CD4-positive, alpha-beta T cell treated with Interleukin-2 at 100 ng/mL for 4 hours (primary cell): Measurements from ENCODE around the gene SRRT.
A peak's percentile ranks its signal among the peaks of the same experiment; 100 is the strongest.

Experiments used
- DNase-seq: peaks from one replicate; pipeline ENCODE4 v3.0.0-alpha.2; 2020; ENCODE audit warnings: low spot score

SRRT gene, protein sequence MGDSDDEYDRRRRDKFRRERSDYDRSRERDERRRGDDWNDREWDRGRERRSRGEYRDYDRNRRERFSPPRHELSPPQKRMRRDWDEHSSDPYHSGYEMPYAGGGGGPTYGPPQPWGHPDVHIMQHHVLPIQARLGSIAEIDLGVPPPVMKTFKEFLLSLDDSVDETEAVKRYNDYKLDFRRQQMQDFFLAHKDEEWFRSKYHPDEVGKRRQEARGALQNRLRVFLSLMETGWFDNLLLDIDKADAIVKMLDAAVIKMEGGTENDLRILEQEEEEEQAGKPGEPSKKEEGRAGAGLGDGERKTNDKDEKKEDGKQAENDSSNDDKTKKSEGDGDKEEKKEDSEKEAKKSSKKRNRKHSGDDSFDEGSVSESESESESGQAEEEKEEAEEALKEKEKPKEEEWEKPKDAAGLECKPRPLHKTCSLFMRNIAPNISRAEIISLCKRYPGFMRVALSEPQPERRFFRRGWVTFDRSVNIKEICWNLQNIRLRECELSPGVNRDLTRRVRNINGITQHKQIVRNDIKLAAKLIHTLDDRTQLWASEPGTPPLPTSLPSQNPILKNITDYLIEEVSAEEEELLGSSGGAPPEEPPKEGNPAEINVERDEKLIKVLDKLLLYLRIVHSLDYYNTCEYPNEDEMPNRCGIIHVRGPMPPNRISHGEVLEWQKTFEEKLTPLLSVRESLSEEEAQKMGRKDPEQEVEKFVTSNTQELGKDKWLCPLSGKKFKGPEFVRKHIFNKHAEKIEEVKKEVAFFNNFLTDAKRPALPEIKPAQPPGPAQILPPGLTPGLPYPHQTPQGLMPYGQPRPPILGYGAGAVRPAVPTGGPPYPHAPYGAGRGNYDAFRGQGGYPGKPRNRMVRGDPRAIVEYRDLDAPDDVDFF

DNA sequence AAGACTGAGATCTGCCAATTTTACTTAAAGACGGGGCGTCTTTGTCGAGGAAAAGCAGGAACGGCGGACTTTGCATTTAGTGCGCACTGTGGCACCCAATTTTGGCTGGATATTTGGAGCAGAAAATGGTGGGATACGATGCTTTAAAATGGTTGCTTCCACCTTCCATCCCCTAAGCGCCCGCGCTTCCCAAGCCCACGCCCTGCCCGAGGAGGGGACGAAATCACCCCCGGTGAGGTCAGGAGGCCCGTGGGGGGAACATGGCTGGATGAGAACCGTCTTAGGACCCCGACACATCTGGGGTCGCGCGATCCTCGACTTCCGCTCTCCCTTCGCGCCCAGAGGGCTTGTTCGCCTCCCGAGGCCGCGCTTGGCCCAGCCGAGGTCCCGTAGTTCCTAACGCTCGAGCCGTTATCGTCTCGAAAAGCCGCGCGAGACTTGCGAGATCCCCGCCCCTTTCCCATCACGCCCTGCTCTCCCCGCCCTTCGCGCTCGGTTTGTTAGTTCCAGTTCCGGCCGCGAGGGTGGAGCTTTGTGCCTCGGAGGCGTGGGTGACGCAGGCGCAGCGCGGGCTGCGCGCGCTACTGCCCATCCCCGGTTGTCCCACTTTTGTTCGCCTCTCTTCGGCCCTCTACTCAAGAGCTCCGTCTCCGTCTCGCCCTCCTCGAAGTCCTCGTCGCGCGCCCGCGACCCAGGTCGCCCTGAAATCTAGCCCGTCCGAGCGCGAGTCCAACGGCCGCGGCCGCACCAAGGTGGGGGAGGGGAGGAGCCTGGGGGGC lies at the start of gene SRRT:
SRRT (plus strand) TSS at position 527 of the 779 bp plus-strand sequence. CDS start 488 bp downstream, outside the sequence.
- DNase-seq: peak; percentile 99

DNA sequence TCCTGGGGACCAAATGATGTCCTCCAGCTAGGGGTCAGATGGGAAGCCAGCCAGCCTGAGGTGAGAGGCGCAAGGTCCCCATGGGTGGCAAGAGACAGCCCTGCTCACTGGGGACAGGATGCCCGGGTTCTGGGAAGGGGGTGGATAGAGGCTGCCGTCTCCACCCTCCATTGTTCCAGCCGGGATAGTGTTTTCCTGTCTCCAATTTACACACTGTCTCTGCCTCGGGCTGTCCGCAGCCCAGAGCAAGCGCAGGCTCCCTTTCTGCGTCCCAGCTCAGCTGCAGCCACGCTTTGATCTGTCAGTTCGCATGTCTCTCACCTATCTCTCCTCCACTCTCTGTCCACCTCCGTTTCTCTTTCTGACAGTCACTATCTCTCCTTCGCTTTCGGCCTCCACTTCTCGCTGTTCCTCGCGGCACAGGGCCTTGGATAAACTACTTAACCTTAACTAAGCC lies 49.7 kb upstream of the SRRT start:
- DNase-seq: no peak

DNA sequence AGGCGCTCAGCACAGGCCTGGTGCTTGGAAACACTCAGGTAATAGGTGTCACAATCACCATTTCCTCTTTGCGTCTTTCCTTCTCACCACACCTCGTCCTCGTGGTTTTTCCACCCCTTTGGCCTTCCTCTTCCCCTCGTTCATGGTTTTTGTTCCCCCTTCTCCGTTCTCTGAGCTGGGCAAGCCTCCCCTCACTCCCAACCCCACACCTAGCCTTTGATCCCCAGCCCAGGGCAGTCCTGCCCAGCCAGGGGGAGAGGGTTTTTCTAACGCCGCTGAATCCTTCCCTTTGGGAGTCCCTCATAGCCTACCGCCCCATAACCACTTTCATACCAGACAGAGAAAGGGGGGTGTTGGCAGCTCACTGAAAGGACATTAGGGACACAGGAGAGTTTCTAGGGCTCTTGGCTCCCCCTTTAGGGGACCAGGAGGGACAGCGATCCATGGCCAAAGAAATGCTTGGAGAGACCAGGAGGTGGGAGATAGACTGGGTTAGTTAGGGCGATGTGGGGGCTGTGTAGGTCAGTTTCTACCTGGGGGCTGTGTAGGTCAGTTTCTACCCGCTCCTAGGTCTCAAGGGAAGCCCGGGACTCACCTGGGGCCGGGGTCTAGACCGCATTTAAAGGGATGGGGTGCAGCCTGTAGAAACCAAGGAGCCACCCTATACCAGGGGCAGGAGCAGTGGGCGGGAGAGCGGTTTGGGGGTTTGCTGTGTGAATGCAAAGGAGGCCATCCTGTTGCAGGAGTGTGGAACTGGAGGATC lies 49.0 kb upstream of the SRRT start:
- no peak for DNase-seq

GRCh38 chr7:100826514-100827329 lies 48.2 kb upstream of the SRRT start:
- no peak for DNase-seq

- DNase-seq: no peak
Observed at GRCh38 chr7:100827330-100828226, 47.3 kb upstream of the SRRT start, which contains the start of gene EPHB4. Gene EPHB4, minus strand, starts transcription at chr7:100827523. Its CDS starts 493 bp downstream, at chr7:100827030.

- DNase-seq: no peak
Observed at GRCh38 chr7:100829150-100829716, 45.7 kb upstream of the SRRT start.

DNA sequence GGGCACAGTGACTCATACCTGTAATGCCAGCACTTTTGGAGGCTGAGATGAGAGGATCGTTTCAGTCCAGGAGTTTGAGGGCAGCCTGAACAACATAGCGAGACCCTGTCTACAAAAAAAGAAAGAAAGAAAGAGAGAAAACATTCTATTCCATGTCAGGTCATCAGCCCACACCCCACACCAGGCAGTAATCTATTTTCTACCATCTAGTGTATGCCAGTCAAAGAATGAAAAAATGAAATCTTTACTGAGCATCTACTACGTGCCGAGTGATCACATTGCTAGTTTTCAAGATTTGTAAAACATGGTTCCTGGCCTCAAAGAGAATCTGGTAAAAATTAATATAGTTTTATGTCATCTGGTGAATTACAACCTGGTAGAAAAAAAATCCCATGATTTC lies 44.5 kb upstream of the SRRT start:
- DNase-seq: no peak

DNA sequence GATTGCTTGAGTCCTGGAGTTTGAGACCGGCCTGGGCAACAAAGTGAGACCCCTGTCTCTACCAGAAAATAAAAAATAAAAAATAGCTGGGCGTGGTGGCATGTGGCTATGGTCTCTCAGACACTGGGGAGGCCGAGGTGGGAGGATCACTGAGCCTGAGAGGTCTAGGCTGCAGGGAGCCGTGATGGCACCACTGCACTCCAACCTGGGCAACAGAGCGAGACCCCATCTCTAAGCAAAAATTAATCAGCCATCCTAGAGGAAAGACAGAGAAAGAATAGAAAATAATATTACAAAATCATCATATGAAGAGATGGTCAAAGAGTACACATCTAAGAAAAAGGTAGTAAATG lies 42.6 kb upstream of the SRRT start:
- no peak for DNase-seq

- no peak for DNase-seq
Observed at GRCh38 chr7:100835903-100836811, 38.7 kb upstream of the SRRT start.

DNA sequence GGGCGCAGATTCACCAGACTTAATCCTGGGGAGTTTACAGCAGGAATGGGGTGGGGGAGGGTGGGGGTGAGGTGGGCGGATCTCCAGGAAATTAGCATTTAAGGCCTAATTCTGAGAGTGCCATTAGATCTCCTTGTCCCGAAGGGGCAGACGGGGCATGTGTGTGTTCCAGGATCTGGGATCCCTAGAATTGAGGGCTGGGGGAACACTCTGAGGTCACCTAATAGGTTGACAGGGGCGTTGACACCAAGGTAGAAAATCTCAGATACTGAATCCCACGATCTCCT lies 38.1 kb upstream of the SRRT start:
- no peak for DNase-seq

GRCh38 chr7:100837099-100837836 lies 37.6 kb upstream of the SRRT start:
- DNase-seq: peak; percentile 85

- no peak for DNase-seq
Observed at GRCh38 chr7:100839361-100839760, 35.5 kb upstream of the SRRT start.

DNA sequence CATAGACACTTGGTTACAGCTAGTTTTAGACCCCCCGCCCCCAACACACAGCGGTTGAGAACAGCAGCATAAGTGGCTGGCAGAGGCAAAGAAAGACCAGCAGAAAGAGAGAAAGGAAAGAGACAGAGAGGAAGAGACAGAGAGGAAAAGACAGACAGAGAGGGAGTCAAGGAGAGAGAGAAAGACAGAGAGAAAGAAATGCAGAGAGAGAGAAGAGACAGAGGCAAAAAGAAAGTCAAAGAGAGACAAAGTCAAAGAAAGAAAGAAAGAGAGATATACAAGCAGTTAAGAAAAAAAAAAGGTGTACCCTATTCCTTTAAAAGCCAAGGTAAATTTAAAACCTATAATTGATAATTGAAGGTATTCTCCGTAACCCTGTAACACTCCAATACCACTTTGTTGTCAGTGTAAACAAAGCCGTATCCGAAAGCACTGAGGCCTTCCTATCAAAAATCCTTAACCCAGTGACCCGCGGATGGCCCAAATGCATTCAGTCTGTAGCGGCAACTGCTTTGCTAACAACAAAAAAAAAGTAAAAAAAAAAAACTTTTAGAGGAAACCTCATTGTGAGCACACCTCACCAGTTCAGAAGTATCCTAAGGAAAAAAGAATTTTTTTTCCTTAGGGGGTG lies 34.3 kb upstream of the SRRT start:
- DNase-seq: no peak

- no peak for DNase-seq
Observed at GRCh38 chr7:100847360-100847759, 27.5 kb upstream of the SRRT start.

- DNase-seq: peak; percentile 81
Observed at GRCh38 chr7:100852048-100852872, 22.6 kb upstream of the SRRT start, which contains the start of gene SLC12A9. Gene SLC12A9, plus strand, starts transcription at chr7:100852713. Its CDS starts 1,485 bp downstream, at chr7:100854198.
